Ovary (tissue), 9 donors: Measurements from ENCODE around the gene RPS25. TPM values are rescaled to one million over a fixed set of nuclear protein-coding genes. Genes with fewer than 3 reads are reported as not detected.

Experiments used
- DNase-seq, 5 donors: peaks; one replicate each; pipeline ENCODE4 v3.0.0-alpha.2; 2019 to 2020
- H3K27ac ChIP-seq, 2 donors: fragments of 200-600 bp; one replicate each; pipeline versions ENCODE4 v1.5.1 to v1.8.0; 2019 to 2022
- H3K27me3 ChIP-seq: fragments of 200-600 bp; one replicate; pipeline ENCODE4 v1.8.0; 2022
- H3K36me3 ChIP-seq: fragments of 200-600 bp; sonication (generic); one replicate; pipeline ENCODE4 v1.5.1; 2019
- H3K4me1 ChIP-seq: one replicate; pipeline ENCODE4 v1.8.1; 2013; ENCODE audit warnings: mild to moderate bottlenecking, moderate library complexity; ENCODE audit not compliant: insufficient read depth
- H3K4me3 ChIP-seq: fragments of 200-600 bp; sonication (generic); one replicate; pipeline ENCODE4 v1.5.1; 2017
- H3K9me3 ChIP-seq, 2 donors: fragments of 200-600 bp in 1 of 2; sonication (generic) in 1 of 2; one replicate each; pipeline versions ENCODE4 v1.5.1 to v1.8.1; 2013 to 2019; ENCODE audit warnings: mild to moderate bottlenecking in 1 of 2, moderate library complexity in 1 of 2
- EP300 ChIP-seq: sonication (generic); formaldehyde crosslinking; IDR thresholded peaks from one replicate; pipeline ENCODE4 v1.6.1; 2017; ENCODE audit warnings: antibody characterized with exemption
- POLR2A ChIP-seq: fragments of 450-650 bp; IDR thresholded peaks from one replicate; pipeline ENCODE4 v1.6.1; 2017; ENCODE audit warnings: antibody characterized with exemption, mild to moderate bottlenecking, moderate library complexity
- WGBS, 3 donors: extraction: QIAGEN DNeasy Blood & Tissue Kit in 1 of 3; methylation state at CpG; one replicate each; pipeline versions ENCODE4 v1.1.5 to v1.1.7; 2013 to 2017; 5-methylcytosine and 5-hydroxymethylcytosine counted together
- intact Hi-C, 4 donors: fragments of 100-400 bp; cut with DNase I; formaldehyde crosslinking; loops; one replicate each; pipeline versions ENCODE4 v1.11.0 to v1.15.1; 2022 to 2023
- polyA plus RNA-seq, 2 donors: library from polyadenylated mRNA; stranded (reverse); fragments of 200-250 nt in 1 of 2; fragments of 350-450 nt in 1 of 2; fragmentation: Illumina TruSeq in 1 of 2; extraction: RNeasy Lipid Tissue Mini Kit (QIAGEN cat#74804) in 1 of 2; gene quantifications; one replicate each; pipeline ENCODE4 v1.2.3, GENCODE V29; 2013 to 2014
- total RNA-seq, 7 donors: library from RNA; depleted of rRNA in 2 of 7; stranded (reverse); fragments of >200 nt in 2 of 7; fragmentation: NEBNext Ultra II Directional in 3 of 7; extraction: Animal tissue kit (Norgen Biotek cat#: 25700) in 3 of 7; gene quantifications; one replicate each; pipeline versions ENCODE4 v1.1.0 to v1.2.4, GENCODE V29; 2016 to 2023
- TF ChIP-seq, protein P1 (sequence below), 3 donors: fragments of 450-650 bp in 2 of 3; fragments of 200-600 bp in 1 of 3; IDR thresholded peaks; one replicate each; pipeline versions ENCODE4 v1.5.1 to v1.8.0; 2016 to 2022; ENCODE audit warnings: antibody characterized with exemption in 3 of 3, mild to moderate bottlenecking in 1 of 3
- donor health status: DM: no; HTN: no; CAD: no; lungs with moderate emphysema.
- donor health status: DM: no; HTN: no; CAD: no.
- donor health status: Bipolar disorder and iron deficiency.
- donor health status: DM: yes; HTN: yes; CAD: no.
- donor health status: DM: no; HTN: no; CAD: no.
- donor health status: DM: yes; HTN: yes; CAD: no.

The RPS25 gene
- total and polyA plus RNA-seq, 9 donors: 1,999 to 7,045 (median 2,845) TPM

DNA sequence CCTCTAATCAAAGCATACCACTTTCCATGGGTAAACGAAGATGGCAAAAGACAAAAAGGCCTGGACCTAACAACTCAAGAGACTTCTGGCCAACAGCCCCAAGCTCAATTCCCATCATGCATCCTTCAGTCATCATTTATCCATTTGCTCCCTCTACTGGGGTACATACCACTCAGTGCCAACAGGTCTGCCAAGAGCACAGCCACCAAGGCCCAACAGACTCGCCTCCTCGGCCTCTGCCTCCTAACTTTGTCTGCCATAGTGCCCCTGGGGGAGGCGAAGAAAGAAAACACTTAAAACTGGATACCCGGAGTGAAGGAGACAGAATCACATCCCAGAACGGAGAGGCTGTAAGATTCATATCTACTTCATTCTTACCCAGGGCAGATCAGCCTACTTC lies 37.8 kb upstream of the RPS25 start:
- Histone ChIP-seq H3K4me1 (peaks cover 4% of the 10 kb centered on the region), H3K4me3 (peak overlapping the region; percentile 73), H3K27me3 (no peaks in the 10 kb centered on the region), H3K36me3 (no peaks in the 10 kb centered on the region), H3K27ac (peak overlapping the region in 1 of 2 donors; percentile 34), H3K9me3 (no peaks in the 10 kb centered on the region)
- no peak for DNase-seq
- intact Hi-C loops: no loop called here
- 26 to 39% (median 37%) methylated on average over 6 of the region's 6 CpGs for WGBS, 3 donors
- TF ChIP-seq, protein P1, sequence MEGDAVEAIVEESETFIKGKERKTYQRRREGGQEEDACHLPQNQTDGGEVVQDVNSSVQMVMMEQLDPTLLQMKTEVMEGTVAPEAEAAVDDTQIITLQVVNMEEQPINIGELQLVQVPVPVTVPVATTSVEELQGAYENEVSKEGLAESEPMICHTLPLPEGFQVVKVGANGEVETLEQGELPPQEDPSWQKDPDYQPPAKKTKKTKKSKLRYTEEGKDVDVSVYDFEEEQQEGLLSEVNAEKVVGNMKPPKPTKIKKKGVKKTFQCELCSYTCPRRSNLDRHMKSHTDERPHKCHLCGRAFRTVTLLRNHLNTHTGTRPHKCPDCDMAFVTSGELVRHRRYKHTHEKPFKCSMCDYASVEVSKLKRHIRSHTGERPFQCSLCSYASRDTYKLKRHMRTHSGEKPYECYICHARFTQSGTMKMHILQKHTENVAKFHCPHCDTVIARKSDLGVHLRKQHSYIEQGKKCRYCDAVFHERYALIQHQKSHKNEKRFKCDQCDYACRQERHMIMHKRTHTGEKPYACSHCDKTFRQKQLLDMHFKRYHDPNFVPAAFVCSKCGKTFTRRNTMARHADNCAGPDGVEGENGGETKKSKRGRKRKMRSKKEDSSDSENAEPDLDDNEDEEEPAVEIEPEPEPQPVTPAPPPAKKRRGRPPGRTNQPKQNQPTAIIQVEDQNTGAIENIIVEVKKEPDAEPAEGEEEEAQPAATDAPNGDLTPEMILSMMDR (IDR thresholded peaks at IDR 0.05): no peak
- TF ChIP-seq POLR2A: no peak
- no peak for TF ChIP-seq EP300

DNA sequence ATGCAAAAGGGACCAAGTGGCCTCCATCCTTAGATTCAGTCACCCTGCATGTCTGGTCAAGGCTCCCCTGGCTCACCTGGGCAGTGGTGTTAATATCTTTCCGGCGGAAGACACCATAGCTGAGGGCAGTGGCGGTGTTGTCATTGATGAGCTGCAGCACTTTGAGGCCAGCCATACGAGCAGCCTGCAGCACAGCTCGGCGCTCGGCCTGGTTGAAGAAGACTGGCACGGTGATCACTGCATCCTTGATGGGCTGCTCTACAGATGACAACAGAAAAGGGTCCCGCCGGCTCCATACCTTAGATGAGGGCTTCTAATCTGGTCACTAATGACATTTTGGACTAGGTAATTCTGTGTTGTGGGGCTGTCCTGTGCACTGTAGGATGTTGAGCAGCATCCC lies 36.3 kb upstream of the RPS25 start:
- intact Hi-C loops: no loop called here
- Histone ChIP-seq H3K27me3 (no peaks in the 10 kb centered on the region), H3K9me3 (no peaks in the 10 kb centered on the region), H3K4me1 (peaks cover 4% of the 10 kb centered on the region), H3K4me3 (no peak overlapping the region), H3K36me3 (no peaks in the 10 kb centered on the region), H3K27ac (no peak overlapping the region)
- DNase-seq: no peak
- WGBS, 3 donors: 93 to 96% (median 96%) methylated on average over 10 of the region's 10 CpGs
- TF ChIP-seq, protein P1 (IDR thresholded peaks at IDR 0.05): no peak
- TF ChIP-seq EP300: no peak
- no peak for TF ChIP-seq POLR2A

- H3K36me3 ChIP-seq: no peaks in the 10 kb centered on the region
- H3K27ac ChIP-seq: no peak overlapping the region
- intact Hi-C loops: no loop called here
- no peaks in the 10 kb centered on the region for H3K9me3 ChIP-seq
- H3K4me3 ChIP-seq: no peak overlapping the region
- H3K27me3 ChIP-seq: no peaks in the 10 kb centered on the region
- WGBS, 3 donors: 91 to 95% (median 92%) methylated on average over 23 of the region's 23 CpGs
- peaks cover 4% of the 10 kb centered on the region for H3K4me1 ChIP-seq
- DNase-seq: no peak
- no peak for TF ChIP-seq EP300
- TF ChIP-seq, protein P1 (IDR thresholded peaks at IDR 0.05): no peak
- no peak for TF ChIP-seq POLR2A
Measured at GRCh38 chr11:119052163-119052814, 34.1 kb upstream of the RPS25 start.

DNA sequence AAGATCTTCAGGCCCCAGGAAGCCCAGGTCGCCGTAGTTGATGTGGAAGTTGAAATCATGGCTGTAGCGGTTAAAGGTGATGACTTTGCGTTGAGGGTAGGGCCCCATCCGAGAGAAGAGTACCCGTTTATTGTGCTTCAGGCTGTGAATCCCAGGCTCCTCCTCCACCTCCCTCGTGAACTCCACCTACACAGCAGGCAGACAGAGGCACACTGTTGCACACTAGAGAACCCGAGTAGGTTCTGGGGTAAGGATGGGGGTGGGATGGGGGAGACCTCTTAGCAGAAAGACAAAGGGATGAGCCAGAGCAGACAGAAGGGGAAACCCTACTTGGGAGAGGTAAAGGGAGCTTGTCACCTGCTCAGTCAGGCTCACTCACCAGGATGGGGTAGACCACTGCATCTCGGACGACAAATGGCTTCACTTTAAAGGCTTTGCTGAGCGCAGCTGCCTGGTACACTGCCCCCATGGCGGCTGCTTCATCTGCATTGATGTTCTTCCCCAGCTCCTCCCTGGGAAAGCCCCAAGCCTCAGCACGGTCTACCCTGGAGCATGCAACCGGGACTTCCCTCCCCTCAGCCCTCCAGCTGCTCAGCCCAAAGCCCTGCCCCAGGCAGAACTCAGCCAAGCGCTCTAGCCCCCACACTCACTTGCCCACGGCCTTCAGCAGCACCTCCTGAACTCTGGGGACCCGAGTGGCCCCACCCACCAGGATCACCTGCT lies 33.5 kb upstream of the RPS25 start:
- Histone ChIP-seq H3K9me3 (no peaks in the 10 kb centered on the region), H3K4me3 (no peak overlapping the region), H3K27ac (no peak overlapping the region), H3K36me3 (no peaks in the 10 kb centered on the region), H3K4me1 (peaks cover 4% of the 10 kb centered on the region), H3K27me3 (no peaks in the 10 kb centered on the region)
- TF ChIP-seq POLR2A: no peak
- TF ChIP-seq EP300: no peak
- TF ChIP-seq, protein P1 (IDR thresholded peaks at IDR 0.05): no peak
- intact Hi-C loops: no loop called here
- 80 to 83% (median 82%) methylated on average over 17 of the region's 17 CpGs for WGBS, 3 donors
- DNase-seq: no peak
